Lower leg skin (tissue), 4 donors: ENCODE results near the gene PLXNA3. TPM values are rescaled to one million over a fixed set of nuclear protein-coding genes. Genes with fewer than 3 reads are reported as not detected.

Source experiments
- DNase-seq, 2 donors: peaks; one replicate each; pipeline ENCODE4 v3.0.0-alpha.2; 2019; ENCODE audit warnings: low spot score in 2 of 2
- H3K4me3 ChIP-seq: fragments of 200-600 bp; sonication (generic); 2 replicates; pipeline ENCODE4 v1.5.1; 2017; ENCODE audit warnings: mild to moderate bottlenecking, low read depth; ENCODE audit not compliant: poor library complexity, severe bottlenecking
- POLR2A ChIP-seq, 2 donors: fragments of 450-650 bp; IDR thresholded peaks; one replicate each; pipeline ENCODE4 v1.6.1; 2016 to 2017; ENCODE audit warnings: antibody characterized with exemption in 2 of 2, mild to moderate bottlenecking in 1 of 2, moderate library complexity in 1 of 2
- WGBS, 2 donors: methylation state at CpG; one replicate each; pipeline ENCODE4 v1.1.5; 2018; 5-methylcytosine and 5-hydroxymethylcytosine counted together
- intact Hi-C: fragments of 100-400 bp; cut with DNase I; formaldehyde crosslinking; loops from one replicate; pipeline ENCODE4 v1.15.0; 2023; ENCODE audit warnings: low total_unique reads
- total RNA-seq, 4 donors: library from RNA; depleted of rRNA; stranded (reverse); fragments of >200 nt; gene quantifications; one replicate each; pipeline ENCODE4 v1.1.0, GENCODE V29; 2016
- TF ChIP-seq, protein P1 (sequence below), 3 donors: fragments of 450-650 bp; IDR thresholded peaks; one replicate each; pipeline ENCODE4 v1.5.1; 2016; ENCODE audit warnings: antibody characterized with exemption in 3 of 3, mild to moderate bottlenecking in 3 of 3, moderate library complexity in 2 of 3

PLXNA3 gene
- total RNA-seq, 4 donors from 2014 or later: 10.2 to 30.2 (median 13.5) TPM

DNA sequence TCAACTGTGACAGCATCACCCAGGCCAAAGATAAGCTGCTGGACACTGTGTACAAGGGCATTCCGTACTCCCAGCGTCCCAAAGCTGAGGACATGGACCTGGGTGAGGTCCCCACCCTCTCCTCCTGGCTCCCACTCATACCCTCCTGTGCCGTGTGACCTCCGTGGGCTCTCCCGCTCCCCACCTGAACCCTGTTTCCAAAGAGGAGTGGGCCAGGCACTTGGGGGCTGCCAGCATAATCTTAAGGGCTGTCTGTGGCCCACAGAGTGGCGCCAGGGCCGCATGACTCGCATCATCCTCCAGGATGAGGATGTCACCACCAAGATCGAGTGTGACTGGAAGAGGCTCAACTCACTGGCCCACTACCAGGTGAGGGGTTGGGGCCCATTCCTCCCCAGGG is 11.0 kb downstream of the PLXNA3 start:
- DNase-seq: no peak
- TF ChIP-seq, protein P1, sequence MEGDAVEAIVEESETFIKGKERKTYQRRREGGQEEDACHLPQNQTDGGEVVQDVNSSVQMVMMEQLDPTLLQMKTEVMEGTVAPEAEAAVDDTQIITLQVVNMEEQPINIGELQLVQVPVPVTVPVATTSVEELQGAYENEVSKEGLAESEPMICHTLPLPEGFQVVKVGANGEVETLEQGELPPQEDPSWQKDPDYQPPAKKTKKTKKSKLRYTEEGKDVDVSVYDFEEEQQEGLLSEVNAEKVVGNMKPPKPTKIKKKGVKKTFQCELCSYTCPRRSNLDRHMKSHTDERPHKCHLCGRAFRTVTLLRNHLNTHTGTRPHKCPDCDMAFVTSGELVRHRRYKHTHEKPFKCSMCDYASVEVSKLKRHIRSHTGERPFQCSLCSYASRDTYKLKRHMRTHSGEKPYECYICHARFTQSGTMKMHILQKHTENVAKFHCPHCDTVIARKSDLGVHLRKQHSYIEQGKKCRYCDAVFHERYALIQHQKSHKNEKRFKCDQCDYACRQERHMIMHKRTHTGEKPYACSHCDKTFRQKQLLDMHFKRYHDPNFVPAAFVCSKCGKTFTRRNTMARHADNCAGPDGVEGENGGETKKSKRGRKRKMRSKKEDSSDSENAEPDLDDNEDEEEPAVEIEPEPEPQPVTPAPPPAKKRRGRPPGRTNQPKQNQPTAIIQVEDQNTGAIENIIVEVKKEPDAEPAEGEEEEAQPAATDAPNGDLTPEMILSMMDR (IDR thresholded peaks at IDR 0.05): no peak
- no peak for TF ChIP-seq POLR2A (IDR thresholded peaks at IDR 0.05)
- no peak overlapping the region for H3K4me3 ChIP-seq
- WGBS, 2 donors: 84 to 93% methylated on average over 5 to 9 of the region's 9 CpGs
- intact Hi-C loops: no loop called here

DNA sequence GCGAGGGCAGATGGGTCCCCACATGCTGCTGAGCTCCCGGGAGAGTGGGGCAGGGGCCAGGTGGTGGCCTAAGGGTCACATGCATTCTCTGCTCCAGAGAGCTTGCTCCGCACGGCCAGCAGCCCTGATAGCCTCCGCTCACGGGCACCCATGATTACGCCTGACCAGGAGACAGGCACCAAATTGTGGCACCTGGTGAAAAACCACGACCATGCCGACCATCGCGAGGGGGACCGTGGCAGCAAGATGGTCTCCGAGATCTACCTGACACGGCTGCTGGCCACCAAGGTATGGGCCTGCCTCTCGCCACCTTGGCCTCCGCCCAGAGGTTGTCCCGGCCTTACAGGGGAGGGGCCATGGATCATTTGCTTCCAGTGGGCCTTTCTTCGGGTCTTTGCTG is 11.8 kb downstream of the PLXNA3 start:
- no peak for TF ChIP-seq POLR2A (IDR thresholded peaks at IDR 0.05)
- TF ChIP-seq, protein P1 (IDR thresholded peaks at IDR 0.05): no peak
- no peak overlapping the region for H3K4me3 ChIP-seq
- intact Hi-C loops: no loop called here
- WGBS, 2 donors: 90 to 92% methylated on average over 2 to 18 of the region's 18 CpGs
- no peak for DNase-seq

DNA sequence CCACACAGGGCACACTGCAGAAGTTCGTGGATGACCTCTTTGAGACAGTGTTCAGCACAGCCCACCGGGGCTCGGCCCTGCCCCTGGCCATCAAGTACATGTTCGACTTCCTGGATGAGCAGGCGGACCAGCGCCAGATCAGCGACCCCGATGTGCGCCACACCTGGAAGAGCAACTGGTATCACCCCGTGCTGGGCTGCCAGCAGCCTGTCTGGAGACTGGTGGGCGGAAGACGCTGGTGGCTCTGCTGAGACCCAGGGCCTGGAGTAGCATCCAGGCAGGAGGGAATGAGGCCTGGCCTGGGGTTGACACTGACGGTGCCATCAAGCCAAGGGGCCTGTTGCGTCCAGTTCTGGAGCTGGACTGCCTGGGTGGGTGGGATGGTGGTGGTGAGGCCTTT is 12.4 kb downstream of the PLXNA3 start:
- TF ChIP-seq POLR2A (IDR thresholded peaks at IDR 0.05): no peak
- TF ChIP-seq, protein P1 (IDR thresholded peaks at IDR 0.05): no peak
- no peak for DNase-seq
- WGBS, 2 donors: 92 to 100% methylated on average over 1 to 14 of the region's 14 CpGs
- intact Hi-C loops: no loop called here
- H3K4me3 ChIP-seq: no peak overlapping the region

DNA sequence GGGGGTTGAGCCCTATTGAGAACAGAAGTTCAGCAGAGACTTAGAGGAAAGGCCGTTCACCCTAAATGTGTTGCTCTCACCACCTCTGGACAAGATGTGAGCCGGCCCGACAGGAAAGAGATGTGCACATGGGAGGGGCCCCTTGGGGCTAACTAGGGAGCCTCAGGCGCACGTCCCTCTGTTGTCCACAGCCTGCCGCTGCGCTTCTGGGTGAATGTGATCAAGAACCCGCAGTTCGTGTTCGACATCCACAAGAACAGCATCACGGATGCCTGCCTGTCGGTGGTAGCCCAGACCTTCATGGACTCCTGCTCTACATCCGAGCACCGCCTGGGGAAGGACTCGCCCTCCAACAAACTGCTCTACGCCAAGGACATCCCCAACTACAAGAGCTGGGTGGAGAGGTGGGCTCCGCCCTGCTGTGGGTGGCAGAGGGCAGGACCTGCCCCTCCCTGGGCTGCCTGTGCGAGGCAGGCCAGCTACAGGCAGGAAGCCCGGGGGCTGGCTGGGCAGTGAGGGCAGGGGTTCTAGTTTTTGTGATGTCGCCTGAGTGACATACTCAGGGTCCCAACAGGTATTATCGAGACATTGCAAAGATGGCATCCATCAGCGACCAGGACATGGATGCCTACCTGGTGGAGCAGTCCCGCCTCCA is 13.0 kb downstream of the PLXNA3 start:
- 86 to 93% methylated on average over 8 to 23 of the region's 23 CpGs for WGBS, 2 donors
- intact Hi-C loops: no loop called here
- no peak overlapping the region for H3K4me3 ChIP-seq
- TF ChIP-seq, protein P1 (IDR thresholded peaks at IDR 0.05): no peak
- no peak for TF ChIP-seq POLR2A (IDR thresholded peaks at IDR 0.05)
- DNase-seq: no peak

DNA sequence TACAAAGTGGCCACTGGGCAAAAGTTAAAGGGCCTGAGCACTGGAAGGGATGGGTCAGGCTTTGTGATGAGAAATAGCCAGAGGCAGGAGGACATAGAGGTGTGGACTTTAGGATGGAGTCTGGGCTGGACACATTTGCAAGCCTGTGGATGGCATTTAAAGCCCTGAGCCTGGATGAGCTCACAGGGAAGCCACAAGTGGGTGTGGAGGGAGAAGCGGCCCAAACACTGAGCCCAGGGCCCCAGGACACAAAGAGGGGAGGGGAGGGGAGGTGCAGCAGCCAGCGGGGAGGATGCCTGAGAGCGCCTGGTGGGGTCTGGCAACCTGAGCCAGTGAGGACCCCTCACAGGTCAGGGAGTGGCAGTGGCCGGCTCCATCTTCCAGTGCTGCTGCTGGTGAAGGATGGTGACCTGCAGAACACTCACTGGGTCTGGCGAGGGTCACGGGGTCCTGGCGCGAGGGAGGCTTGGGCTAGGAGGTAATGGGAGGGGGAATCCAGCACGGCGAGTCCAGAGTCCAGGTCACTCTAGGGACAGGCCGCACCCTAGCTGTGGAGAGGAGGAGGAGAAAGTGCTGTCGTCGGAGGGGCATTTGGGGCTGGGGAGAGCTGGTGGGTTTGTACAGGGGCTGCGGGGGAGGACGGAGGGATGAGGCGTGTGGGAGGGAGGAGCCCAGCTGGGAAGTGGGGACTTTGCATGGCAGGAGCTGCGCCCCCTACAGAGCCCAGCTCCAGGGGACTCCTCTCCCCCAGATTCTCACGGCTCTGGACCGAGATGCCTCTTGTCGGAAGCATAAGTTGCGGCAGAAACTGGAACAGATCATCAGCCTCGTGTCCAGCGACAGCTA is 14.0 kb downstream of the PLXNA3 start:
- TF ChIP-seq POLR2A (IDR thresholded peaks at IDR 0.05): no peak
- TF ChIP-seq, protein P1 (IDR thresholded peaks at IDR 0.05): no peak
- no peak overlapping the region for H3K4me3 ChIP-seq
- DNase-seq: no peak
- intact Hi-C loops: no loop called here
- 87 to 90% methylated on average over 18 to 23 of the region's 23 CpGs for WGBS, 2 donors
